ENCODE data around the gene IDH3A. TPM values are rescaled to one million over a fixed set of nuclear protein-coding genes. Genes with fewer than 3 reads are reported as not detected.

Gene IDH3A
- total RNA-seq, 1 experiment from 2014 or later, result 115 TPM

GRCh38 chr15:78182821-78183220, 33.7 kb downstream of the IDH3A start (continued):
- TF ChIP-seq TCF7L2 (IDR thresholded peaks at IDR 0.05; ENCODE audit: borderline replicate concordance, extremely low read depth, insufficient read depth, insufficient read length) (no peak), SP1 (IDR thresholded peaks at IDR 0.05; ENCODE audit: low read depth) (no peak), SRF (IDR thresholded peaks at IDR 0.05; ENCODE audit: low read depth) (no peak), CBX3 (IDR thresholded peaks at IDR 0.05; ENCODE audit: low read depth) (no peak), SIN3A (IDR thresholded peaks at IDR 0.05; ENCODE audit: low read depth) (no peak), POLR2AphosphoS5 (IDR thresholded peaks at IDR 0.05; ENCODE audit: low read depth, low read length) (no peak), POLR2A (IDR thresholded peaks at IDR 0.05; ENCODE audit: borderline replicate concordance, extremely low read depth, insufficient read depth, insufficient read length) (no peak), ZFX (IDR thresholded peaks at IDR 0.05) (no peak)

GRCh38 chr15:78192826-78193594, 43.8 kb downstream of the IDH3A start:
- ChIA-PET RAD21 (ENCODE audit: low non-redundant PET in 1 of 2, low total read pairs in 2 of 2, uncharacterized antibody in 2 of 2, unreplicated experiment in 2 of 2) (no interaction called here), CTCF (interaction anchor here (1.1 to 1.4 kb wide), 2 partner anchors 8 to 79 kb away, joined by 3 to 5 read pairs; no protein-coding TSS in a partner anchor)

More at GRCh38 chr15:78192826-78193594, 43.8 kb downstream of the IDH3A start:
- Histone ChIP-seq H4K20me1 (ENCODE audit: insufficient read depth) (no peaks in the 10 kb centered on the region), H3K79me2 (ENCODE audit: insufficient read depth, low read length) (no peaks in the 10 kb centered on the region), H2AFZ (ENCODE audit: low read depth, low read length, poor library complexity, severe bottlenecking) (no peak overlapping the region), H3K27ac (ENCODE audit: low read depth, low read length) (no peak overlapping the region), H3K4me2 (ENCODE audit: low read length) (no peak overlapping the region), H3K4me3 (replicated peaks in 1 of 2; ENCODE audit: low read depth in 1 of 2, low read length in 2 of 2) (no peak overlapping the region), H3K9me3 (ENCODE audit: control insufficient read depth in 1 of 2, insufficient read depth in 1 of 2, low read depth in 1 of 2, low read length in 2 of 2) (no peaks in the 10 kb centered on the region), H3K4me1 (ENCODE audit: control insufficient read depth in 1 of 2, insufficient read depth in 2 of 2, low read length in 2 of 2) (no peaks in the 10 kb centered on the region), H3K9ac (ENCODE audit: low read length) (no peak overlapping the region), H3K9me2 (ENCODE audit: insufficient read depth) (no peaks in the 10 kb centered on the region), H3K36me3 (ENCODE audit: control insufficient read depth in 1 of 2, insufficient read depth in 2 of 2, low read length in 2 of 2) (no peaks in the 10 kb centered on the region), H3K27me3 (ENCODE audit: insufficient read depth, low read length) (no peaks in the 10 kb centered on the region)
- BruUV-seq (replicated peaks), result no TSS peak
- TF ChIP-seq SIN3A (IDR thresholded peaks at IDR 0.05; ENCODE audit: low read depth), result no peak
- TF ChIP-seq FOSL1 (IDR thresholded peaks at IDR 0.05; ENCODE audit: low read depth), result no peak
- TF ChIP-seq EZH2 (IDR thresholded peaks at IDR 0.05), result no peak
- TF ChIP-seq MAX (IDR thresholded peaks at IDR 0.05), result no peak
- no peak for DNase-seq (ENCODE audit: low read depth, low spot score)
- intact Hi-C loops (cut with micrococcal nuclease), result no loop called here
- POLR2A ChIA-PET, result interaction anchor here (0.6 kb wide), 1 partner anchor 76 kb away, joined by 3 read pairs; no protein-coding TSS in a partner anchor
- ATAC-seq, result no peak
